ENCODE results near the gene ARHGAP5. TPM values are rescaled to one million over a fixed set of nuclear protein-coding genes. Genes with fewer than 3 reads are reported as not detected.

The ARHGAP5 gene
- total and polyA plus RNA-seq, 2 donors (not counting 3 experiments of a cell fraction or from before 2014, with no cell fraction given) = 4.3 to 36.2 TPM

DNA sequence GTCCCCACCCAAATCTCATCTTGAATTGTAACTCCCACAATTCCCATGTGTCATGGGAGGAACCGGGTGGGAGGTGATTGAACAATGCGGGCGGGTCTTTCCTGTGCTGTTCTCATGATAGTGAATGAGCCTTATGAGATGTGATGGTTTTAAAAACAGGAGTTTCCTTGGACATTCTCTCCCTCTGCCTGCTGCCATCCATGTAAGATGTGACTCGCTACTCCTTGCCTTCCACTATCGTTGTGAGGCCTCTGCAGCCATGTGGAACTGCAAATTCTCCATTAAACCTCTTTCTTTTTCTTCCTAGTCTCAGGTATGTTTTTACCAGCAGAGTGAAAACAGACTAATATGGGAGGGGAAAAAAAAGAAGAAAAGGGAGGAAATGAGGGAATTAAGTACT, 22.6 kb upstream of the ARHGAP5 start:
- Histone ChIP-seq H3K4me2 (ENCODE audit: insufficient read depth, low read length) (no peak overlapping the region), H3K4me1 (ENCODE audit: control insufficient read depth, extremely low read depth, insufficient read depth, low read length) (no peaks in the 10 kb centered on the region), H3K9ac (replicated peaks; ENCODE audit: extremely low read depth, insufficient read depth, low read length) (no peak overlapping the region), H3K27ac (ENCODE audit: insufficient read depth, low read depth, low read length) (no peak overlapping the region), H3K9me3 (replicated peaks; ENCODE audit: control insufficient read depth, insufficient read depth, low read length) (no peaks in the 10 kb centered on the region), H3K9me1 (replicated peaks; ENCODE audit: control insufficient read depth, extremely low read depth, insufficient read depth, low read length) (no peaks in the 10 kb centered on the region), H3K36me3 (ENCODE audit: control insufficient read depth in 2 of 2, extremely low read depth in 1 of 2, insufficient read depth in 2 of 2, low read length in 2 of 2) (no peaks in the 10 kb centered on the region), H3K79me2 (ENCODE audit: control insufficient read depth, insufficient read depth, low read length) (no peaks in the 10 kb centered on the region), H3K27me3 (ENCODE audit: control insufficient read depth in 2 of 2, insufficient read depth in 2 of 2, low read length in 2 of 2) (peaks cover 2% of the 10 kb centered on the region in 2 experiments), H4K20me1 (replicated peaks; ENCODE audit: control insufficient read depth, extremely low read depth, insufficient read depth, low read length) (no peaks in the 10 kb centered on the region), H3K4me3 (replicated peaks in 1 of 3; ENCODE audit: insufficient read depth in 1 of 3, low read depth in 1 of 3, low read length in 3 of 3) (no peak overlapping the region), H2AFZ (ENCODE audit: low read depth, low read length) (no peak overlapping the region)
- ChIA-PET POLR2A (no interaction called here), CTCF (no interaction called here)
- intact Hi-C loops (cut with micrococcal nuclease) = no loop called here
- FAIRE-seq = no peak
- no TSS peak for BruUV-seq (replicated peaks)
- TF ChIP-seq MYC (IDR thresholded peaks at IDR 0.05; ENCODE audit: low read depth, low read length) (no peak), JUN (IDR thresholded peaks at IDR 0.05; ENCODE audit: borderline replicate concordance, insufficient read depth, insufficient read length, low read depth) (no peak)
- no peak for DNase-seq (ENCODE audit: low read depth, low spot score)
- dilution Hi-C loops (cut with MboI; ENCODE audit: extremely low pct_ligation_motif_present, low sequenced_read_pairs) = no loop called here

DNA sequence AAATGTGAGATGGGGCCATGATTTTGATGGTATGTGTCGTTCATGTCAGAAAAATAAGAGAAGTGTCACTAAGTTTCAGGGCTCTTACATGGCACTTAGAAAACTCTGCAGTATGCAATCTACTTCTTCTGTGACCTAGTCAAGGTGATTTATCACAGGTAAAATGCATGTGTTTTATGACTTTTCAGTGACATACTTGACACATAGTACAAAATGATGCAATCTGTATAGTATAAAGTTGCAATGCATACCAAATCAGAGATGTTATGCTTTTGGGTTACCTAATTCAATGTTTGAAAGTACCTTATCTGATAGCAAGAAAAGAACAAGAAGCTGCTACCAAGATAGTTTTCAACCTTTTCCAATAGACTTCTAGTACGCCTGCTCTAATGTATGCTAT, 21.9 kb upstream of the ARHGAP5 start:
- Histone ChIP-seq H4K20me1 (replicated peaks; ENCODE audit: control insufficient read depth, extremely low read depth, insufficient read depth, low read length) (no peaks in the 10 kb centered on the region), H3K36me3 (ENCODE audit: control insufficient read depth in 2 of 2, extremely low read depth in 1 of 2, insufficient read depth in 2 of 2, low read length in 2 of 2) (no peaks in the 10 kb centered on the region), H3K9me1 (replicated peaks; ENCODE audit: control insufficient read depth, extremely low read depth, insufficient read depth, low read length) (no peaks in the 10 kb centered on the region), H3K79me2 (ENCODE audit: control insufficient read depth, insufficient read depth, low read length) (no peaks in the 10 kb centered on the region), H3K27me3 (ENCODE audit: control insufficient read depth in 2 of 2, insufficient read depth in 2 of 2, low read length in 2 of 2) (peaks cover 2% of the 10 kb centered on the region in 2 experiments), H3K4me3 (replicated peaks in 1 of 3; ENCODE audit: insufficient read depth in 1 of 3, low read depth in 1 of 3, low read length in 3 of 3) (no peak overlapping the region), H3K4me2 (ENCODE audit: insufficient read depth, low read length) (no peak overlapping the region), H2AFZ (ENCODE audit: low read depth, low read length) (no peak overlapping the region), H3K9ac (replicated peaks; ENCODE audit: extremely low read depth, insufficient read depth, low read length) (no peak overlapping the region), H3K9me3 (replicated peaks; ENCODE audit: control insufficient read depth, insufficient read depth, low read length) (no peaks in the 10 kb centered on the region), H3K4me1 (ENCODE audit: control insufficient read depth, extremely low read depth, insufficient read depth, low read length) (no peaks in the 10 kb centered on the region), H3K27ac (ENCODE audit: insufficient read depth, low read depth, low read length) (no peak overlapping the region)
- dilution Hi-C loops (cut with MboI; ENCODE audit: extremely low pct_ligation_motif_present, low sequenced_read_pairs) (no loop called here), intact Hi-C loops (cut with micrococcal nuclease) (no loop called here)
- CTCF ChIA-PET = no interaction called here
- BruUV-seq (replicated peaks) = no TSS peak
- FAIRE-seq = no peak
- POLR2A ChIA-PET = no interaction called here
- TF ChIP-seq POLR2AphosphoS5 (IDR thresholded peaks at IDR 0.05; ENCODE audit: insufficient read depth, low read depth, low read length) (no peak), JUN (IDR thresholded peaks at IDR 0.05; ENCODE audit: borderline replicate concordance, insufficient read depth, insufficient read length, low read depth) (no peak), MYC (IDR thresholded peaks at IDR 0.05; ENCODE audit: low read depth, low read length) (no peak), POLR2A (IDR thresholded peaks at IDR 0.05; ENCODE audit: low read depth, low read length) (no peak), GATA2 (IDR thresholded peaks at IDR 0.05; ENCODE audit: insufficient read depth, insufficient read length, low read depth, low read length) (no peak), FOS (IDR thresholded peaks at IDR 0.05; ENCODE audit: borderline replicate concordance, insufficient read depth, low read length) (no peak), EZH2 (IDR thresholded peaks at IDR 0.05; ENCODE audit: borderline replicate concordance, low read depth, low read length, severe bottlenecking) (no peak)
- TF ChIP-seq, protein P1, sequence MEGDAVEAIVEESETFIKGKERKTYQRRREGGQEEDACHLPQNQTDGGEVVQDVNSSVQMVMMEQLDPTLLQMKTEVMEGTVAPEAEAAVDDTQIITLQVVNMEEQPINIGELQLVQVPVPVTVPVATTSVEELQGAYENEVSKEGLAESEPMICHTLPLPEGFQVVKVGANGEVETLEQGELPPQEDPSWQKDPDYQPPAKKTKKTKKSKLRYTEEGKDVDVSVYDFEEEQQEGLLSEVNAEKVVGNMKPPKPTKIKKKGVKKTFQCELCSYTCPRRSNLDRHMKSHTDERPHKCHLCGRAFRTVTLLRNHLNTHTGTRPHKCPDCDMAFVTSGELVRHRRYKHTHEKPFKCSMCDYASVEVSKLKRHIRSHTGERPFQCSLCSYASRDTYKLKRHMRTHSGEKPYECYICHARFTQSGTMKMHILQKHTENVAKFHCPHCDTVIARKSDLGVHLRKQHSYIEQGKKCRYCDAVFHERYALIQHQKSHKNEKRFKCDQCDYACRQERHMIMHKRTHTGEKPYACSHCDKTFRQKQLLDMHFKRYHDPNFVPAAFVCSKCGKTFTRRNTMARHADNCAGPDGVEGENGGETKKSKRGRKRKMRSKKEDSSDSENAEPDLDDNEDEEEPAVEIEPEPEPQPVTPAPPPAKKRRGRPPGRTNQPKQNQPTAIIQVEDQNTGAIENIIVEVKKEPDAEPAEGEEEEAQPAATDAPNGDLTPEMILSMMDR (IDR thresholded peaks at IDR 0.05; ENCODE audit: extremely low read depth in 1 of 2, insufficient read depth in 1 of 2, low read depth in 1 of 2, low read length in 2 of 2) = no peak
- TF ChIP-seq, protein P2, sequence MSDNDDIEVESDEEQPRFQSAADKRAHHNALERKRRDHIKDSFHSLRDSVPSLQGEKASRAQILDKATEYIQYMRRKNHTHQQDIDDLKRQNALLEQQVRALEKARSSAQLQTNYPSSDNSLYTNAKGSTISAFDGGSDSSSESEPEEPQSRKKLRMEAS (IDR thresholded peaks at IDR 0.05; ENCODE audit: insufficient read depth, insufficient read length) = no peak
- no peak for DNase-seq (ENCODE audit: low read depth, low spot score)
